MCF 10A (cell line): ENCODE data around the gene P2RX6. TPM values are rescaled to one million over a fixed set of nuclear protein-coding genes. Genes with fewer than 3 reads are reported as not detected.

Source experiments
- BruUV-seq: library from RNA; stranded (reverse); fragments of 400-500 nt; replicated peaks from 2 replicates; lab custom pipeline; 2021; lab: Mats Ljungman, UMichigan
- CTCF ChIA-PET: fragments of 300-600 bp; sonication (Branson Sonifier 250); formaldehyde crosslinking; extraction: SDS; loops from one replicate; lab custom pipeline; 2021; ENCODE audit warnings: antibody characterized with exemption, inconsistent platforms; lab: Yijun Ruan, JAX
- POLR2A ChIA-PET: fragments of 300-600, 350-650 bp; sonication (Branson Sonifier 250); formaldehyde crosslinking; extraction: SDS; loops from one replicate; lab custom pipeline; 2020; ENCODE audit warnings: antibody characterized with exemption, inconsistent platforms; lab: Yijun Ruan, JAX
- DNase-seq: peaks from one replicate; pipeline ENCODE4 v3.0.0-alpha.2; 2018; ENCODE audit not compliant: unreplicated experiment
- H3K27ac Mint-ChIP-seq: one replicate; pipeline ENCODE4 v1.8.0; 2022; ENCODE audit warnings: mild to moderate bottlenecking, low read depth, mixed read lengths; ENCODE audit not compliant: unreplicated experiment
- H3K27me3 Mint-ChIP-seq: one replicate; pipeline ENCODE4 v1.8.0; 2022; ENCODE audit warnings: mixed read lengths; ENCODE audit not compliant: insufficient read depth, unreplicated experiment
- H3K36me3 Mint-ChIP-seq: one replicate; pipeline ENCODE4 v1.8.0; 2022; ENCODE audit warnings: mild to moderate bottlenecking, moderate library complexity, mixed read lengths; ENCODE audit not compliant: insufficient read depth, unreplicated experiment
- H3K4me1 Mint-ChIP-seq: one replicate; pipeline ENCODE4 v1.8.0; 2022; ENCODE audit warnings: mixed read lengths; ENCODE audit not compliant: insufficient read depth, unreplicated experiment
- H3K4me3 Mint-ChIP-seq: one replicate; pipeline ENCODE4 v1.8.0; 2022; ENCODE audit warnings: mild to moderate bottlenecking, moderate library complexity, mixed read lengths; ENCODE audit not compliant: unreplicated experiment
- H3K9me3 Mint-ChIP-seq: one replicate; pipeline ENCODE4 v1.8.0; 2022; ENCODE audit warnings: mixed read lengths; ENCODE audit not compliant: unreplicated experiment
- CTCF ChIP-seq: fragments of 200-600 bp; IDR thresholded peaks from one replicate; pipeline ENCODE4 v1.8.0; 2022; ENCODE audit warnings: antibody characterized with exemption, mild to moderate bottlenecking; ENCODE audit not compliant: unreplicated experiment
- intact Hi-C: fragments of 100-400 bp; cut with micrococcal nuclease; formaldehyde crosslinking; loops from 2 replicates; pipeline ENCODE4 v1.14.1; 2022
- total RNA-seq: library from RNA; stranded (reverse); gene quantifications from 2 replicates; pipeline ENCODE4 v1.2.3, GENCODE V29; 2022

The P2RX6 gene
- total RNA-seq, 1 experiment from 2014 or later, result 0.19 TPM

GRCh38 chr22:20995329-20996030 lies 19.5 kb upstream of the P2RX6 start:
- Mint-ChIP-seq H3K4me1 (no peaks in the 10 kb centered on the region), H3K36me3 (peaks cover 4% of the 10 kb centered on the region), H3K9me3 (no peaks in the 10 kb centered on the region), H3K27ac (no peak overlapping the region), H3K27me3 (no peaks in the 10 kb centered on the region), H3K4me3 (no peak overlapping the region)
- CTCF ChIA-PET, result interaction anchor here (1.0 kb wide), 1 partner anchor 13 kb away, joined by 3 read pairs; the partner anchor contains the start of gene LZTR1
- no peak for TF ChIP-seq CTCF
- intact Hi-C loops, result no loop called here
- BruUV-seq, result no TSS peak
- POLR2A ChIA-PET, result no interaction called here
- DNase-seq, result no peak

GRCh38 chr22:20996031-20996410 lies 18.9 kb upstream of the P2RX6 start:
- H3K9me3 Mint-ChIP-seq, result no peaks in the 10 kb centered on the region

GRCh38 chr22:20996598-20997535 lies 18.1 kb upstream of the P2RX6 start:
- intact Hi-C loops, result no loop called here
- TF ChIP-seq CTCF, result no peak
- H3K9me3 Mint-ChIP-seq, result no peaks in the 10 kb centered on the region
- CTCF ChIA-PET, result interaction anchor here (1.0 kb wide), 1 partner anchor 15 kb away, joined by 3 read pairs; the partner anchor contains the start of gene LZTR1
- no peaks in the 10 kb centered on the region for H3K4me1 Mint-ChIP-seq
- H3K27ac Mint-ChIP-seq, result no peak overlapping the region
- no peaks in the 10 kb centered on the region for H3K27me3 Mint-ChIP-seq
- BruUV-seq, result no TSS peak
- H3K36me3 Mint-ChIP-seq, result peaks cover 13% of the 10 kb centered on the region
- POLR2A ChIA-PET, result interaction anchor here (0.7 to 1.0 kb wide), 2 partner anchors 15 to 40 kb away, joined by 3 read pairs; no protein-coding TSS in a partner anchor
- no peak for DNase-seq
- no peak overlapping the region for H3K4me3 Mint-ChIP-seq

More at GRCh38 chr22:20996031-20996410, 18.9 kb upstream of the P2RX6 start:
- POLR2A ChIA-PET, result interaction anchor here (0.7 kb wide), 1 partner anchor 14 kb away, joined by 3 read pairs; no protein-coding TSS in a partner anchor
- TF ChIP-seq CTCF, result no peak
- BruUV-seq, result no TSS peak
- no peaks in the 10 kb centered on the region for H3K27me3 Mint-ChIP-seq
- no peaks in the 10 kb centered on the region for H3K4me1 Mint-ChIP-seq
- CTCF ChIA-PET, result interaction anchor here (1.0 kb wide), 1 partner anchor 14 kb away, joined by 3 read pairs; the partner anchor contains the start of gene LZTR1
- H3K27ac Mint-ChIP-seq, result no peak overlapping the region
- intact Hi-C loops, result no loop called here
- no peak for DNase-seq
- no peak overlapping the region for H3K4me3 Mint-ChIP-seq
- peaks cover 4% of the 10 kb centered on the region for H3K36me3 Mint-ChIP-seq
